Astrocyte (in vitro differentiated cells and primary cell): Measurements from ENCODE around the gene FBXL7. TPM values are rescaled to one million over a fixed set of nuclear protein-coding genes. Genes with fewer than 3 reads are reported as not detected.

Source experiments
- DNase-seq: peaks from one replicate; pipeline ENCODE4 v3.0.0-alpha.2; 2010; ENCODE audit warnings: low read depth
- FAIRE-seq: peaks from 2 replicates; lab custom pipeline; 2011; peaks lifted over from hg19 to GRCh38; lab: Jason Lieb, UNC
- H2AFZ ChIP-seq: 2 replicates; pipeline ENCODE4 v1.6.0; 2012; ENCODE audit warnings: low read depth, low read length, inconsistent platforms
- H3K27ac ChIP-seq: 2 replicates; pipeline ENCODE4 v1.5.1; 2011; ENCODE audit warnings: low read depth, low read length, inconsistent platforms
- H3K27me3 ChIP-seq: 2 replicates; pipeline ENCODE4 v1.6.0; 2011; ENCODE audit warnings: low read length, inconsistent platforms; ENCODE audit not compliant: insufficient read depth
- H3K36me3 ChIP-seq: 2 replicates; pipeline ENCODE4 v1.5.1; 2011; ENCODE audit warnings: low read length, inconsistent platforms; ENCODE audit not compliant: insufficient read depth
- H3K4me1 ChIP-seq: 2 replicates; pipeline ENCODE4 v1.5.1; 2011; ENCODE audit warnings: low read length, inconsistent platforms; ENCODE audit not compliant: insufficient read depth
- H3K4me2 ChIP-seq: 2 replicates; pipeline ENCODE4 v1.6.0; 2012; ENCODE audit warnings: low read length, inconsistent platforms
- H3K4me3 ChIP-seq: 2 replicates; pipeline ENCODE4 v1.5.1; 2011; ENCODE audit warnings: low read depth, mild to moderate bottlenecking, low read length, inconsistent platforms; ENCODE audit not compliant: insufficient read depth
- H3K79me2 ChIP-seq: 2 replicates; pipeline ENCODE4 v1.6.0; 2012; ENCODE audit warnings: mild to moderate bottlenecking, low read length, inconsistent platforms; ENCODE audit not compliant: insufficient read depth
- H3K9ac ChIP-seq: 2 replicates; pipeline ENCODE4 v1.6.0; 2012; ENCODE audit warnings: mild to moderate bottlenecking, low read length, inconsistent platforms
- H3K9me3 ChIP-seq: 2 replicates; pipeline ENCODE4 v1.5.1; 2012; ENCODE audit warnings: low read depth, mild to moderate bottlenecking, low read length, inconsistent platforms; ENCODE audit not compliant: insufficient read depth
- H4K20me1 ChIP-seq: 2 replicates; pipeline ENCODE4 v1.6.0; 2012; ENCODE audit warnings: low read length, inconsistent platforms; ENCODE audit not compliant: insufficient read depth
- H3K27ac Mint-ChIP-seq: one replicate; pipeline ENCODE4 v1.8.0; 2021; ENCODE audit warnings: mild to moderate bottlenecking, mixed read lengths; ENCODE audit not compliant: unreplicated experiment
- H3K27me3 Mint-ChIP-seq: one replicate; pipeline ENCODE4 v1.8.0; 2021; ENCODE audit warnings: low read depth, mixed read lengths; ENCODE audit not compliant: unreplicated experiment
- H3K36me3 Mint-ChIP-seq: one replicate; pipeline ENCODE4 v1.8.0; 2021; ENCODE audit warnings: low read depth, mixed read lengths; ENCODE audit not compliant: unreplicated experiment
- H3K4me1 Mint-ChIP-seq: one replicate; pipeline ENCODE4 v1.8.0; 2021; ENCODE audit warnings: low read depth, mixed read lengths; ENCODE audit not compliant: unreplicated experiment
- H3K4me3 Mint-ChIP-seq: one replicate; pipeline ENCODE4 v1.8.0; 2021; ENCODE audit warnings: mild to moderate bottlenecking, moderate library complexity, mixed read lengths; ENCODE audit not compliant: unreplicated experiment
- H3K9me3 Mint-ChIP-seq: one replicate; pipeline ENCODE4 v1.8.0; 2021; ENCODE audit warnings: mild to moderate bottlenecking, mixed read lengths; ENCODE audit not compliant: unreplicated experiment
- CTCF ChIP-seq: IDR thresholded peaks from 2 replicates; pipeline ENCODE4 v1.5.1; 2011; ENCODE audit warnings: low read depth, mild to moderate bottlenecking, inconsistent platforms, low read length, moderate library complexity; ENCODE audit not compliant: insufficient read depth
- EZH2 ChIP-seq: IDR thresholded peaks from 2 replicates; pipeline ENCODE4 v1.6.1; 2012; ENCODE audit warnings: mild to moderate bottlenecking, low read length, inconsistent platforms; ENCODE audit not compliant: insufficient read depth
- total RNA-seq: library from RNA; stranded (reverse); gene quantifications from 2 replicates; pipeline ENCODE4 v1.2.1, GENCODE V29; 2021

FBXL7 gene
- total RNA-seq, 1 donor from 2014 or later = 21.0 TPM

DNA sequence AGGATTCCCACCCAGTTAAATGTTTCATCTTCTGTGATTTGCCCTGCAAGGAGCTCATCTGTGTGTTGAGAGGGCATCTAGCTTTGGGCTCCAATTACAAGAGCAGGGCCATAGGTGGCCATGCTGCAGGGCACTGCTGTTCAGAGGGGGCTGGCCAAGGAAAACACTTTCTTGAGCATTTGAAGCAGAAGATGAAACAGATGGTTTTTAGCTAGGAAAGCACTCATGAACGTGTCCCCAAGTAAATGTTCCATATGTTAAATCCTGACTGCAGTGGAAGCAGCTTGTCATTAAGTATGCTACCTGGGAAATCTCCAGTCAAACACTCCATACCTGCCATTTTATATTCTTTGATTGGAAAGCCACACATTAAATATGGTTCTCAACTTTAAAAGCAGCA, 176.6 kb downstream of the FBXL7 start:
- peaks cover 3% of the 10 kb centered on the region for H3K79me2 ChIP-seq
- H2AFZ ChIP-seq = no peak overlapping the region
- H3K27me3 ChIP-seq = no peaks in the 10 kb centered on the region
- H3K27ac ChIP-seq = no peak overlapping the region
- TF ChIP-seq CTCF = no peak
- no peak for TF ChIP-seq EZH2
- Mint-ChIP-seq H3K4me3 (no peak overlapping the region), H3K36me3 (no peaks in the 10 kb centered on the region), H3K27ac (no peak overlapping the region), H3K4me1 (peaks cover 20% of the 10 kb centered on the region), H3K9me3 (peaks cover 2% of the 10 kb centered on the region), H3K27me3 (no peaks in the 10 kb centered on the region)
- H3K36me3 ChIP-seq = no peaks in the 10 kb centered on the region
- H3K4me1 ChIP-seq = no peaks in the 10 kb centered on the region
- FAIRE-seq = no peak
- H3K4me2 ChIP-seq = no peak overlapping the region
- H3K4me3 ChIP-seq = no peak overlapping the region
- H3K9ac ChIP-seq = no peak overlapping the region
- no peak for DNase-seq
- H3K9me3 ChIP-seq = no peaks in the 10 kb centered on the region
- peaks cover 9% of the 10 kb centered on the region for H4K20me1 ChIP-seq

- no peaks in the 10 kb centered on the region for H3K27me3 ChIP-seq
- no peaks in the 10 kb centered on the region for H3K4me1 ChIP-seq
- Mint-ChIP-seq H3K27ac (no peak overlapping the region), H3K4me1 (peaks cover 21% of the 10 kb centered on the region), H3K4me3 (no peak overlapping the region), H3K27me3 (no peaks in the 10 kb centered on the region), H3K36me3 (no peaks in the 10 kb centered on the region), H3K9me3 (peaks cover 2% of the 10 kb centered on the region)
- H2AFZ ChIP-seq = no peak overlapping the region
- no peaks in the 10 kb centered on the region for H3K36me3 ChIP-seq
- no peak overlapping the region for H3K4me3 ChIP-seq
- no peak overlapping the region for H3K4me2 ChIP-seq
- peaks cover 7% of the 10 kb centered on the region for H4K20me1 ChIP-seq
- FAIRE-seq = peak; percentile 29
- TF ChIP-seq EZH2 (no peak), CTCF (no peak)
- no peaks in the 10 kb centered on the region for H3K9me3 ChIP-seq
- H3K9ac ChIP-seq = no peak overlapping the region
- no peak overlapping the region for H3K27ac ChIP-seq
- DNase-seq = no peak
- H3K79me2 ChIP-seq = no peaks in the 10 kb centered on the region
Measured at GRCh38 chr5:15679161-15679560, 179.2 kb downstream of the FBXL7 start.

- no peaks in the 10 kb centered on the region for H3K27me3 ChIP-seq
- Mint-ChIP-seq H3K4me3 (no peak overlapping the region), H3K9me3 (peaks cover 3% of the 10 kb centered on the region), H3K27me3 (no peaks in the 10 kb centered on the region), H3K36me3 (no peaks in the 10 kb centered on the region), H3K4me1 (peaks cover 20% of the 10 kb centered on the region), H3K27ac (no peak overlapping the region)
- no peak overlapping the region for H3K4me3 ChIP-seq
- no peak overlapping the region for H3K9ac ChIP-seq
- H3K4me1 ChIP-seq = no peaks in the 10 kb centered on the region
- no peak overlapping the region for H3K27ac ChIP-seq
- TF ChIP-seq EZH2 (no peak), CTCF (no peak)
- H3K36me3 ChIP-seq = no peaks in the 10 kb centered on the region
- FAIRE-seq (no peak), DNase-seq (no peak)
- no peak overlapping the region for H2AFZ ChIP-seq
- H4K20me1 ChIP-seq = peaks cover 12% of the 10 kb centered on the region
- H3K79me2 ChIP-seq = no peaks in the 10 kb centered on the region
- H3K4me2 ChIP-seq = no peak overlapping the region
- H3K9me3 ChIP-seq = no peaks in the 10 kb centered on the region
Measured at GRCh38 chr5:15680455-15680854, 180.5 kb downstream of the FBXL7 start.
